GM19395 (cell line): Measurements from ENCODE around the gene PTPN14.

Source experiments
- ATAC-seq: cut with Tn5 transposase; IDR thresholded peaks from one replicate; pipeline ENCODE4 v1.9.1; 2021; ENCODE audit warnings: mild to moderate bottlenecking, moderate library complexity; ENCODE audit not compliant: unreplicated experiment

Gene PTPN14

GRCh38 chr1:214459895-214460294 is 91.5 kb downstream of the PTPN14 start:
- ATAC-seq = no peak

- no peak for ATAC-seq
These were observed 92.9 kb downstream of the PTPN14 start for GRCh38 chr1:214458541-214458940.

GRCh38 chr1:214455971-214456867 is 95.2 kb downstream of the PTPN14 start:
- no peak for ATAC-seq

- ATAC-seq = no peak
These were observed 95.9 kb downstream of the PTPN14 start for GRCh38 chr1:214455479-214455878.

- no peak for ATAC-seq
These were observed 96.6 kb downstream of the PTPN14 start for GRCh38 chr1:214454569-214455396.

- ATAC-seq = no peak
These were observed 98.2 kb downstream of the PTPN14 start for GRCh38 chr1:214453109-214453722.

GRCh38 chr1:214452152-214452784 is 99.1 kb downstream of the PTPN14 start:
- ATAC-seq = no peak

- ATAC-seq = no peak
These were observed 99.8 kb downstream of the PTPN14 start for GRCh38 chr1:214451596-214451995.

- ATAC-seq = no peak
These were observed 102.0 kb downstream of the PTPN14 start for GRCh38 chr1:214449371-214449770.

- no peak for ATAC-seq
These were observed 102.9 kb downstream of the PTPN14 start for GRCh38 chr1:214448536-214448935.

GRCh38 chr1:214447557-214447871 is 103.9 kb downstream of the PTPN14 start:
- no peak for ATAC-seq

- peak; percentile 60 for ATAC-seq
These were observed 104.4 kb downstream of the PTPN14 start for GRCh38 chr1:214446772-214447556.

GRCh38 chr1:214445831-214446614 is 105.4 kb downstream of the PTPN14 start:
- ATAC-seq = no peak

GRCh38 chr1:214445199-214445598 is 106.2 kb downstream of the PTPN14 start:
- no peak for ATAC-seq

- no peak for ATAC-seq
These were observed 107.0 kb downstream of the PTPN14 start for GRCh38 chr1:214444182-214444939.

GRCh38 chr1:214441119-214441518 is 110.3 kb downstream of the PTPN14 start:
- no peak for ATAC-seq

- ATAC-seq = no peak
These were observed 111.0 kb downstream of the PTPN14 start for GRCh38 chr1:214440219-214440965.
